ENCODE results near the gene ZNF536. TPM values are rescaled to one million over a fixed set of nuclear protein-coding genes. Genes with fewer than 3 reads are reported as not detected.
"Not testable (repeated sequence)": the region's sequence is repeated elsewhere in the genome, so short reads cannot be mapped to it uniquely, and the experiment has no call there.

ZNF536 gene
- total RNA-seq, 1 donor from 2014 or later, result not detected

DNA sequence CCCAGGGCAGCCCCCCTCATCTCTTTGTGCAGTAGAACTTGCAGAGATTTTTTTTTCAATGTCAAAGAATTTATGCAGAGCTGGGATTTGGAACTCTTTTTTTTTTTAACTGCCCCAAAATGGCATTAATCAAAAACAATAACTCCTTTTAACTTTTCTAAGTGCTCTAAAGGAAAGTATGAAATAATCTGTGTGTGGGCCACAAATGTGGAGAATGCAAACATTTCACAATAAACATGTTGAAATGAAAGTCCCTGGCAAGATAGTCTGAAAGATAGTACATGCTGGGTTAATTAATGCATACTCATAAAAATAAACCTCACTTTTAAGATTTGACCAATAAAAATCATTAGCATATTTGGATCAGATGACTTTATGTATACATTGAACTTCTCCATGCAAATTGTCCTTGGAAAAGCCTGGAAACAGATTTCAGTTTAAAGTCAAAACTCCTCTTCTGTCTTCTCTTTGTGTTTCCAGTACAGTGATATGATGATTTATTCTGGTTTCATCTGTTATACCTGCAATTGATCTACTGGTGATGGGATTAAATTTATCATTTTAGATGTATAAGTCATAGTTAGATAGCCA is 30.5 kb upstream of the ZNF536 start:
- DNase-seq (ENCODE audit: low read depth, low spot score), result no peak

DNA sequence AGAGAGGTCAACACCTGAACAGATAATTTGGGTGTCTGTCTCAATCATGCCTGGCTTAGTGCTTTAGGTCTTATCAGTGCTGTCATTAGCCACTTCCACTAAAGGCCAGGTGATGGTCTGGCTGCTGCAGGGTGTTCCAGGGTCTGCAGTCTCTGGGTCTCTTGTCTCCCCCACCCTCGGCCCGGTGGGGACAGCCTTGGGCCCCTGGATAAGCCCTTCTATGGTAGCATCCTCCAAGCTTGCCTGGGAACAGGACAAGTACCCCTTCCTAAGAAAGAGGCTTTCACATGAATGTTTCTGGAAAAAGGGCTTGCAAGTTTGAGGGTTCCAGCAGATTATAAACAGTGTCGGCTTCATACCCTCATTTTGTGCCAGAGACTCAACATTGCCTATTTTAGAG is 29.3 kb upstream of the ZNF536 start:
- DNase-seq (ENCODE audit: low read depth, low spot score), result no peak

DNA sequence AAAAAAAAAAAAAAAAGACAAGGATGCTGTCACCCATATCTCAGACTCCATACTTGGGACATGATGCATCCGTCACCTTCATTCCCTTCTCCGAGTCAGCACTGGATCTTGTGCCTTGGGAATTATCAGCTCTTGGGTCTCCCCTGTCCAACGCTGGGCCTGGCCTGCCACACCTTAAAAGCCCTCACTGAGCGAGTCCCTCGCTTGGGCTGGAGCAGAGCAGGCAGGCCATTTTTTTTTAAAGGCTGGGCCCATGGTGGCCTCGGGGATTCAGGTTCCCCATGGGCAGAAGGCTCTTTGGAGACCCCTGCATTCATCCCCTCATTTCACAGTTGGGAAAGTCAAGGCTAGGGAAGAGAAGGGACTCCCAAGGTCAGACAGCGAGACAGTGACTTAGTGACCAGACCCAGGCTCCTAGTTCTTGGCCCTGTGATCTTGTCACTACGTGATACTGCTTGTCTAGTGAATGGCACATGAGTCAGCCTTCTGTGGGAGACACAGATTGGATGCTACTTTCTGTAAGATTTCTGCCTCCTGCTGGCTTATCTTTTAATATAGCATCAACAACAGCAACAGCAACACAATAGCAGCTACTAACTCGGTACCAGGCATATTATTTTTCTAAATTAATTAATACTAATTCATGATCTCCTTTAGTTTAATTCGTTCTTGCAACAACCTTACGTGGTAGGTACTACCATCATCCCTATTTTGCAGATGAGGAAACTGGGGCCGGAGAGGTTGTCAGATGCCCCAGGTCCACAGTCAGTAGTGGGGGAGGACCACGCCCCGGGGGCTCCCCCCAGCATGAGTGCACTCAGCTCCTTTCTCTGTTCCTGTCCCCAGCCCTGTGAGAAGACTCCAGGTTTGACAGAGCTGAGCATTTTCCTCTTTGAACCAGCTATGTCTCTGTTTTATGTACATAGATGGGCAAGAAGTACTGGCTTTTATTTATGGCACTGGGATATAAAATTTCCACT is 27.4 kb upstream of the ZNF536 start:
- DNase-seq (ENCODE audit: low read depth, low spot score), result no peak

DNA sequence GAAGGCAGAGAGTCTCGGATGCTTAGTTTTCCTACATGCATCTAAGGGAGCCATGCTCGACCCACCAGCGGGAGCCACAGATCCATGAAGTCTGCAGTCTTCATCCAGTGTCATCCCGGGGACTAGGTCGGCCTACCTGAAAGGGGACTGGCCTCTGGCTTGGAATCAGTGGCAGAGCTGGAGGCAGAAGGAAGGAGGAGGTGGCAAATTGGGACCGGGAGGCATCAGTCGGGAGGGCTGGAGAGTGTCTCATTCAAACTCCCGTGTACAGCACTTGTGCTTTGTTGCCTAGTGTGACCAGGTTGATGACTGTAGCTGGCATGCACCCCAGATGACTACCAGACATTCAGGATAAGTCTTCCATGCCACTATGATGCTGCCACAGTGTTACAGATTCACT is 26.5 kb upstream of the ZNF536 start:
- no peak for DNase-seq (ENCODE audit: low read depth, low spot score)

DNA sequence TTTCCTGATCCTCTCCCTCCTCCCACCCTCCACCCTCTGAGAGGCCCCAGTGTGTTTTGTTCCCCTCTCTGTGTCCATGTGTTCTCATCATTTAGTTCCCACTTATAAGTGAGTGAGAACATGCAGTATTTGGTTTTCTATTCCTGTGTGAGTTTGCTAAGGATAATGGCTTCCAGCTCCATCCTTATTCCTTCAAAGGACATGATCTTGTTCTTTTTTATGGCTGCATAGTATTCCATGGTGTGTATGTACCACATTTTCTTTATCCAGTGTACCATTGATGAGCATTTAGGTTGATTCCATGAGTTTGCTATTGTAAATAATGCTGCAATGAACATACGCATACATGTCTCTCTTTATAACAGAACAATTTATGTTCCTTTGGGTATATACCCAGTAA is 25.7 kb upstream of the ZNF536 start:
- not testable (repeated sequence) for DNase-seq (ENCODE audit: low read depth, low spot score)

DNA sequence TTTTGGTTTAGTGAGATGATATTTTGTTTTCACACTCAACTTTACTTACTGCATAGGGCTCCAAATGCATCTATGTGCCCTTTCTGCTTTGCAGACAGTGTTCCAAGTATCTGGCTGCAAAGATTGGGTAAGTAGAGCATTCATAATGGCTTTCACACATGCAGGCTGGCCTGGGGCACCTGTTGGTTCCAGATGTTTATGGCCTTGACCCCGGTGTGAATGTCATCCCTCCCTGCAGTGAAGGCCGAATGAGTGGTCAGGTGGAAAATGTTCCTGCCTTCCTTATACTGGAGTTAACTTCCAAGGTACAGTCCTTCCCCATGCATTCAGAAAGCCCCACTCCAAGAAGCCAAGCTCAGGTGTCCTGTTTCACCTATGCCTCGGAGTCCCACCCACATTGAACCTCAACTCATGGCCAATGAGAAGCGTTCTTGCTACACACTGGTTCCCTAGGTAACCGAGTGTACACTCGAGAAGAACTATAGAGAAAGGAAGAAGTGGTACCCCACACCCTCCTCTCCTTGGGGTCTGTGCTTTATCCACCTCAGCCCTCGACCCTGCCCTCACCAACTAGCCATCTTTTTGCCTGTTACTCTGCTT is 23.0 kb upstream of the ZNF536 start:
- no peak for DNase-seq (ENCODE audit: low read depth, low spot score)

DNA sequence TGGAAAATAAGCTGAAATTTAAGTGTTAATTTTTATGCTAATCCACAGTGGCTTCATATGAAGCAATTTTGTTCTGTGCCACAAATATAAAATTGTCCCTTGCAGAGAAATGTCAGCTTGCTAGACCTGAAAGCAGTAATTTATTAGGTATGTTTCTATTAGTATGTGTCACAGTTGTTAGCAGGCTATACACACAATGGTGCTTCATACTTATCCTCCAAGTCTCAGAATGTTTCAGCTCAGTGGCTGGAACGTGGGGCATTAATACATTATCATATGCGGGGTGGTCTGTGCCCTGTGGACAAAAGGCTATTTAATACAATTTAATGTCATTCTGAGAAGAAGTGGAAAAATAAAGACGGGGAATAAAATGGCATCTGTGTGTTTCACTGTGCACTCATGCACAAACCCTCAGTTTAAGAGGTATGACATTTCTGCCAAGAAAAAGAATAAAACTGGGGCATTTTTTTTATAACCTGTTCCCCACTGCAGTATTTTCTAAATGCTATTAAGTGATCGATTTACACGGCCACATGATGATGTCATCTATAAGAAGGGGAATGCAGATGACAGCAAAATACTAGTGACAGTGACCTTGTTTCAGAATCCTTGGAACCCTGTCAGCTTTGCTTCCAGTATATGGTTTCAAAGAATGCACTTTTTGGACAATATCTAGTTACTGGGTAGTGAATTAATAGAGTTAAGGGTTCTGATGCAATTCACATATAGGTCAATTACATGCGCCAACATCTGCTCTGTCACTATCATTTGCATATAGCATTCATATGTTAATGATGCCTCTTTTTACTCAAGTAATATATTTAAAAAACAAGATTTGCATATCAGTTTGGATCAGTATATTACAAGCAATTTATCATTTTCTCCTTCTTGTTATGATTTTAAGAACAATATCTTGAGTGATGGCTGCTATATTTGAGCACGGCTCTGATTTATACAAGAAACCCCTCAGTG is 21.2 kb upstream of the ZNF536 start:
- no peak for DNase-seq (ENCODE audit: low read depth, low spot score)

DNA sequence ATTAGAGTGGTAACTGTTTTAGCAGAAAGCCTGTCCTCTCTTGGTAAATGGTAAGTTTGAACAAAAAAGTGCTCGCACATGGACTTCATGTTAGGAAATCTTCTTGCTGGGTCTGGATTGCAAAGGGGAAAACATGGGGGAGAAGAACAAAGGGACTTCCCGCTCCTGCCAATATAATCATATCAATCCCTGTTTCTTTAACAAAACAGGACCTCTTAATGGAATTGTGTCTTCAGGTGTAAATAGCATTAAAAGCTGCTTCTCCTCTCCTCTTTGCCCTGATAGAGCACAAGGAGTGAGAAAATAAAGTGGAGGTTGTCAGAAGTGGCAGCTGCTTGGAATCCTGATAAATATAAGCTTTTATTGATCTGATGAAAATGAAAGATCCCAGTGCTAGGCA is 20.4 kb upstream of the ZNF536 start:
- DNase-seq (ENCODE audit: low read depth, low spot score), result no peak

DNA sequence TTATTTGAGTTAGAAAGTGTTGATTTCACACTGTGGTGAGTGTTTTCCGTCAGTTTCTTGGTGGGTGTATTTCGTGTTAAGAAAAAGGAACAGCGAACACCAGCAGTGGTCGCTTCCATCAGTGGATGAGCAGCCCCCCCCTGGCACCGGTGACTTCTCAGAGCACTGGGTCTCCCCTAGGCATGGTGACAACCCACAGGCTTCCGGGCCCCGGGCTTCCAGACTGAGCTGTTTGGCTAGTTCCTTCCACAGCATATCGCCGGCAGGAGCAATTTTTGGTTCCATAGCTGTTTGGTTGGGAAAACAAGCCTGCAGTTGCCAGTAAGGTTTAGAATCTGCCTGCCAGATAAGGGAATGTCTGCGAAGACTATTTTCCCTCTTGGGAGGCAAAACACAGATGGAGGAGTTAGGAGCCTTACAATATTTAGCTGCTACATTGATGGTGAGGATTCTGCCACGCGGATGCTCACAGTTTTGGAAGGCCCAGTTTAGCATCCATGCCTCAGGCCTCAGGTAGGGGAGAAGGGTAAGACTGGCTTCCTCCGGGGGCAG is 18.7 kb upstream of the ZNF536 start:
- no peak for DNase-seq (ENCODE audit: low read depth, low spot score)

DNA sequence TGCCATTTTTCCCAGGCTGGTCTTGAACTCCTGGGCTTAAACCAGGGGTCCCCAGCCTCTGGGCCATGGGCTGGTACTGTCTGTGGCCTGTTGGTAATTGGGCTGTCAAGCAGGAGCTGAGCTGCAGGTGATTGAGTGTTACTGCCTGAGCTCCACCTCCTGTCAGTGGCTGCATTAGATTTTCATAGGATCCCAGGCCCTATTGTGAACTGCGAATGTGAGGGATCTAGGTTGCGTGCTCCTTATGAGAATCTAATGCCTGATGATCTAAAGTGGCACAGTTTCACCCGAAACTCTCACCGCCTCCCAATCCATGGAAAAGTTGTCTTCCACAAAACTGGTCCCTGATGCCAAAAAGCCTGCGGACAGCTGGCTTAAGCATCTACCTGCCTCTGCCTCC is 16.6 kb upstream of the ZNF536 start:
- DNase-seq (ENCODE audit: low read depth, low spot score), result no peak

DNA sequence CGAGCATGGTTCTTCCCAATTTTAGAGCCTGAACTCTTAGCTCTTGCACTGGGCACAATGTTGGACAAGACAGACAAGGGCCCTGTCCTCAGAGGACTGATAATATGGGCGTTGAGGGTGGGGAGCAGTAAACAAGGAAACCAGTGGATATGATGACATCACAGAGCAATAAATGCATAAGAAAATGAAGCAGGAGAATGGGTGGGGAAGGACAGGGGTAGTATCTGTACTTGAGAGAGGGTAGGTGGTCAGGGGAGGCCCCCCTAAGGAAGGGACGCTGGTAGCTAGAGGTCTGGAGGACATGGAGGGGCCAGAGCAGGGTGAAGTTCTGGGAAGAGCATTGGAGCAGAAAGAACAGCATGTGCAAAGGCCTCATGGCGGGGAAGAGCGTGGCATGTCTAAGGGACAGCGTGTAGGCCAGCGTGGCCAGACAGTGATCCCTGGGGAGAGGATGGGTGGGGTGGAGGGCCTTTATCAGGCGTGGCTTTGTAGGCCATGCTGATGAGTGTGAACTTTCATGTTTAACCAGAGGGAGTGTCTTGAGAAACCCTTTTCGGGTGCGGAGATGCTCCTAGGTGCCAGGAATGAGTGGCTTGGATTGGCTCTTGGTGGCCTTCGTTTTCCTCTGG is 15.1 kb upstream of the ZNF536 start:
- no peak for DNase-seq (ENCODE audit: low read depth, low spot score)

DNA sequence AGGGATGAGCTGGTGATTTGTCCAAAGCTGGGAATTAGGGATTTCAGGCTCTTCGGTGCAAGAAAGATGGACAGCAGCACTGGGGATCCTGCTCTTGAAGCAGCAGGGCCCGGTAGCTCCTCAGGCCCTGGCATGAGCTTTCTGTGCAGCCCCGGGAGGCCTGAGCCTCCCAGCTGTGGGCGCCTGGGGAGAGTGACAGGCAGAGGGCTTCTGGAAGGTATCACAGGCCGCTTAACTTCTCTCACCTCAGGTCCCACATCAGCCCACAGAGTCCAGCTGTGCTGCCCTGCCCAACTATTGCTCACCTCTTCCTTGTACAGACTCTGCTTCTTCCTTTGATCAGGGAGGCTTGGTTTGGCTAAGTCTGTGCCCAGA is 14.6 kb upstream of the ZNF536 start:
- DNase-seq (ENCODE audit: low read depth, low spot score), result no peak

DNA sequence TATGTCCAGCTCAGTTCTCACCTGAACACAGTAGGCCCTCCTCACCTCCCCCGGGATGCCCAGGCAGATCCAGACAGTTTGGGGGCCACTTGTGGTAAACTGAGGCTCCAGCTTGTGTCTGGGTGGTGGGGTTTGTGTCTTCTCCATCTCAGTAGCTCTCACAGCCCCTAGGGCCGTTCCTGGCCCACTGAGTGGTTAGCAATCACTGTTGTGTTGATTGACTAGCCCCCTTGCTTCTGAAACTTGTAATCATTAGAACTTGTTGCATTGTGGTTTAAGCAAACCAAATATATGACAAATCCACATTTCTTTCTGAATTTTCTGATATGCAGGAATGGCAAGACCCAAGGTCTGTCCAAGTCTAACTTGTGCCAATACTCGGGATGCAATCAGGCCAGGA is 13.9 kb upstream of the ZNF536 start:
- DNase-seq (ENCODE audit: low read depth, low spot score), result no peak

DNA sequence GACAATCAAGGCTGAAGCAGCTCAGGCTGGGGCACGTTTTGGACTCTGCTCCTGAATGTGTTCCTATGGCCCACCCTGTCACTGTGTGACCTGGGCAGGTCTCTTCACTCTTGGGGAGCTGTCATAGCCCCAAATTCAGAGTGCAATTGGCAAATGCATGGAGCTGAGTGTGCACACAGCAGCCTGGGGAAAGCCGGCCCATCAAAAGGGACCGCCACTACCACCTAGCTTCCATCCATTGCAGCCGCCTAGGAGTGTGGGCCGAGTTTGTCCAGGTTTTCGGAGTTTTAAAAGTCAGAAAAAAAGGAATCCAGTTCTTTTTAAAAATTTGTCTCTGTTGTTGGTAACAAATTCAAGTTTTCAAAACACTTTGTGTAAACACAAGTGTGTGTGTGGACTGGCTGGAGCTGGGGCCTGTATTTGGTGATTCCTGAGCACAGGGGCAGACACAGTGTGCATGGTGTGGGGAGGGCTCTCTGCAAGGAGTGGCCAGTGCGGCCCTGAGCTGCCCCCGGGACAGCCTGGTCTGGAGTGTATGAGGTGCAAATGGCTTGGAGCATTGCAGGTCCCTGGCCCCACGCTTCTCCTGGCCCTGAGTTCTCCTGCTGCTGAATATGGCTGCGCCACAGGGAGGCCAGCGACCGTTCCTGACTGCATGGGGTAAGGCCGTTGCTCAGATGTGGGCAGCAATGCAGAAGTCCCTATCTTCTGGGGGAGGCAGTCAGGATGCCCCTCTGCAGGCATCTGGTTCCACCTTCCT is 13.2 kb upstream of the ZNF536 start:
- no peak for DNase-seq (ENCODE audit: low read depth, low spot score)

DNA sequence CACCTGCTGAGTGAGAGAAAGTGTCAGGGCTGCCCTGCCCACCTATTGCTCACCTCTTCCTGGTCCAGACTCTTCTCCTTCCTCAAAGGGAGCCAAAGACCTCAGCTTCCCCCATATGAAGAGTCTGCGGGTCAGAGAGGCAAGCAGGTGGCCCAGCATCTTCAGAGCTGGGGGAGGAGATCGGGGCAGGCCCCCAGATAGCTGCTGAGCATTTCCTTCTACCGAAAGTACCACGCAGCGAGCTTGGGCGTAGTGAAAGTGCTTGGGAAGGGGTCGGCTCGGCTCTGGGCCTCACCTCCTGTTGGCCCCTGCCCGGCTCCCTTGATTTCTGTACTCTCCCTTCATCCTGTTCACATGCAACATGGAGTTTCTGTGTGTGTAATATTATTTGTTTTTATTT is 12.2 kb upstream of the ZNF536 start:
- no peak for DNase-seq (ENCODE audit: low read depth, low spot score)

DNA sequence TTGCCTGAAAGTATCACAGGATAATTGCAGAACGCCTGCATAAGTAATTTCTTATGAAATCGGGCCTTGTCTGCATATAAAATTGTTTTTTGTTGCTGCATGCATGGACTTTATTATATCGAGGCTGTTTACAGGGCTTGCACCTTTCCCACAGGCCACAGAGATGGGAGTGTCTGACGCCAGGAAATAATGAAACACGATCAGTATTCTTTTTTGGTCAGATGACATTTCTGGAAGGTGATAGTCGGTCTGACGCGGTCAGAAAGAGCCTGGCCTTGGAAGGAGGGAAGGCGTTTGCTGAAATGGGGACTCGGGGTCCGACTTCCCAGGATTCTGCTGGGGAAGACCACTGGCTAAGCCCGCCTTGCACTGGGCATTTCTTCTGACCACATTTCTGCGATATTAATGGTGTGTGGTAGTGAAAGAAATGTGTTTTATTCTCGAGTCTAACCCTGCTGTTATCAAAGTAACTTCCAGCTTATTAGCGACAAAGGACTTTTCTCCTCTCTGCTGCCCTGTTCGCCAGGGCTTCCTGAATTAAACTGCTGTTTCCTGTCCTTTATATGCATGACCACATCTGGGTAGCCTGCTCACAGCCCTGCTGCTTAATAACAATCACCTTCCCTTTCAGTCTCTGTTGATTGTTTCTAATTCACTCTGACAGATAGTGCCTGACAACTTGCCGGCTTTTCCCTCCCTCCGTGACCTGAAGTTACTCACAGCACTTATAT is 11.6 kb upstream of the ZNF536 start:
- DNase-seq (ENCODE audit: low read depth, low spot score), result no peak

DNA sequence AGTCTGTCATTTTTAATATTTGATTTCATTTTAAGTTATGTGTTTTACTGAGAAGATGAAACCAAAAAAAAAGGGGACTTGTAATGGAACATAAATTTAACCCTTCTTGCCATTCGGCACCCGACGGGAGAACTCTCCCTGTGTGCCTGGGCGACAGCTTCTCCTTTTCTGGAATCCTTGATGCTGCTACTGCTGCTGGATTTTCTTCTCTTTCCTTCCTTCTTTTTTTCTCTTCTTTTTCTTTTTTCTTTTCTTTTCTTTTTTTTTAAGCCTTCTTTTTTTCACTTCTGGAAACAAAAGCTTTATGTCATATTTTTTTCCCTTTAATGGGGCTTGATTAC is 11.1 kb upstream of the ZNF536 start:
- no peak for DNase-seq (ENCODE audit: low read depth, low spot score)

DNA sequence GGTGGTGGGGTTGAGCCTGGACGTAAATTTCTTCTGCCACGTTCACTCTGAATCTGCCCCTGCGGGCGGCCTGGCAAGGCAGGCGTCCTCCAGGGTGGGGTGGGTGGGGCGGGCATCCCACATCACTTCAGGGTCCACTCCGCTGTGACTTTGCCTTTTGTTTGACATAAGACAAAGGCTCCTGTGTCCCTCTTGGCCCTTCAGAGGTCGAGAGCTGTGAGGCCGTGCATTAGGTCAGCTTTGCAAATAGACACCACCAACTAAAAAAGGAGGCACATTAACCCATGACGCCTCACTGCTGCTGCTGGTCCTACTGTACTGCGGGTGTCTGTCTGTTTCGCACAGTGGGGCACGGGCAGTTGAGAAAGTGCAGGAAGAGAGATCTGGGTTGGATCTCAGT is 10.5 kb upstream of the ZNF536 start:
- no peak for DNase-seq (ENCODE audit: low read depth, low spot score)

DNA sequence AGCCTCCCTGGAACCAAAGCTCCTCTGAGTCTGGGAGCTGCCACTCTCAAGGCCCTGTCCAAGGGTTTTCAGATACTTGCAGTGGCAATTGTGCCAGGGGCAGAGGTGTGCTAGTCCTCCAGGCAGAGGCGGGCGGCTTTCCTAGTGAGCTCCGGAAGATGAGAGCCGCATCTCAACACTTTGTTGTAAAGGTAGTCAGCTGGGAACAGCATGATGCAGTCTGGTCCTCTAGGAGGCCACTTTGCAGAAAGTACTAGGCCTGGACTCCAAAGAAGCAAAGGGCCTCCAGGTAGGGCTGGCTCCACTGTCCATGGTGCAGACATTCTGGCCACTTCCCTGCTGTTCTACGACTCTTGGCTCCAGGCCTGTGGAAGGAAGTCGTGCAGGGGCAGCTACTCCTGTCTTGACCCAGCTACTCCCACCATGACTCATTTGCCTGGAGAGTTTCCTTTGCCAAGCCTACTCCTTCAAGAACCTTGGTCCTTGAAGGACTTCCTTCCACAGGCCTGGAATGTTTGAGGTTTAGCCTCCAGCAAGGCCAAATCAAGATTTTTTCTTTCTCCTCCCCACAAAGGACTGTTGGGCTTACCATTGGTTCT is 9.9 kb upstream of the ZNF536 start:
- no peak for DNase-seq (ENCODE audit: low read depth, low spot score)

Measured in pulmonary artery endothelial cell (primary cell).